Kidney epithelial cell (primary cell): Measurements from ENCODE around the gene CD38. TPM values are rescaled to one million over a fixed set of nuclear protein-coding genes. Genes with fewer than 3 reads are reported as not detected.

Experiments
- DNase-seq: peaks from one replicate; pipeline ENCODE4 v3.0.0-alpha.2; 2010; ENCODE audit warnings: low read depth
- H3K27me3 ChIP-seq: 2 replicates; pipeline ENCODE4 v1.6.0; 2011; ENCODE audit warnings: low read length; ENCODE audit not compliant: control insufficient read depth, insufficient read depth
- H3K36me3 ChIP-seq: 2 replicates; pipeline ENCODE4 v1.5.1; 2011; ENCODE audit warnings: low read length; ENCODE audit not compliant: control insufficient read depth, insufficient read depth
- H3K4me3 ChIP-seq: 2 replicates; pipeline ENCODE4 v1.5.1; 2011; ENCODE audit warnings: low read depth, mild to moderate bottlenecking, control low read depth, low read length
- CTCF ChIP-seq: IDR thresholded peaks from 2 replicates; pipeline ENCODE4 v1.5.1; 2011; ENCODE audit warnings: mild to moderate bottlenecking, moderate library complexity, low read length, control low read depth, inconsistent platforms; ENCODE audit not compliant: insufficient read depth, poor library complexity, severe bottlenecking
- total RNA-seq: library from RNA; depleted of rRNA; stranded (reverse); fragments of >200 nt; gene quantifications from 2 replicates; pipeline ENCODE4 v1.2.3, GENCODE V29; 2015

Gene CD38
- total RNA-seq, 1 donor from 2014 or later, result 0.04 TPM

- no peak for TF ChIP-seq CTCF
- no peaks in the 10 kb centered on the region for H3K27me3 ChIP-seq
- no peak overlapping the region for H3K4me3 ChIP-seq
- DNase-seq, result no peak
- no peaks in the 10 kb centered on the region for H3K36me3 ChIP-seq
Observed at GRCh38 chr4:15738877-15739276, 39.3 kb upstream of the CD38 start.

GRCh38 chr4:15740764-15741404 is 37.2 kb upstream of the CD38 start:
- H3K27me3 ChIP-seq, result no peaks in the 10 kb centered on the region
- TF ChIP-seq CTCF, result no peak
- H3K4me3 ChIP-seq, result no peak overlapping the region
- no peak for DNase-seq
- H3K36me3 ChIP-seq, result no peaks in the 10 kb centered on the region

- Histone ChIP-seq H3K4me3 (no peak overlapping the region), H3K36me3 (no peaks in the 10 kb centered on the region), H3K27me3 (no peaks in the 10 kb centered on the region)
- no peak for TF ChIP-seq CTCF
- no peak for DNase-seq
Observed at GRCh38 chr4:15742083-15742582, 36.0 kb upstream of the CD38 start.

GRCh38 chr4:15742637-15743036 is 35.5 kb upstream of the CD38 start:
- H3K4me3 ChIP-seq, result no peak overlapping the region
- no peak for TF ChIP-seq CTCF
- no peaks in the 10 kb centered on the region for H3K27me3 ChIP-seq
- DNase-seq, result no peak
- H3K36me3 ChIP-seq, result no peaks in the 10 kb centered on the region

- Histone ChIP-seq H3K36me3 (no peaks in the 10 kb centered on the region), H3K27me3 (no peaks in the 10 kb centered on the region), H3K4me3 (no peak overlapping the region)
- DNase-seq, result no peak
- TF ChIP-seq CTCF, result no peak
Observed at GRCh38 chr4:15744016-15744545, 34.0 kb upstream of the CD38 start.

GRCh38 chr4:15746110-15746509 is 32.0 kb upstream of the CD38 start:
- H3K4me3 ChIP-seq, result no peak overlapping the region
- no peak for TF ChIP-seq CTCF
- H3K36me3 ChIP-seq, result no peaks in the 10 kb centered on the region
- H3K27me3 ChIP-seq, result no peaks in the 10 kb centered on the region
- DNase-seq, result no peak
